Measurements from ENCODE around the gene ZNF681. TPM values are rescaled to one million over a fixed set of nuclear protein-coding genes. Genes with fewer than 3 reads are reported as not detected.
"Not testable (repeated sequence)": the region's sequence is repeated elsewhere in the genome, so short reads cannot be mapped to it uniquely, and the experiment has no call there.

Gene ZNF681
- total RNA-seq, 1 donor from 2014 or later = 8.1 TPM

GRCh38 chr19:23784274-23784673 is 25.6 kb upstream of the ZNF681 start:
- no peak overlapping the region for H3K4me3 Mint-ChIP-seq (ENCODE audit: unreplicated experiment)
- DNase-seq = no peak
- H3K9me3 Mint-ChIP-seq (ENCODE audit: unreplicated experiment) = no peaks in the 10 kb centered on the region
- no peak overlapping the region for H3K27ac Mint-ChIP-seq (ENCODE audit: unreplicated experiment)
- no peaks in the 10 kb centered on the region for H3K4me1 Mint-ChIP-seq (ENCODE audit: low read depth, unreplicated experiment)
- no peak for TF ChIP-seq CTCF (IDR thresholded peaks at IDR 0.05; ENCODE audit: partially characterized antibody, unreplicated experiment)
- H3K27me3 Mint-ChIP-seq (ENCODE audit: unreplicated experiment) = no peaks in the 10 kb centered on the region
- H3K36me3 Mint-ChIP-seq (ENCODE audit: unreplicated experiment) = peaks cover 25% of the 10 kb centered on the region

GRCh38 chr19:23783636-23784035 is 24.9 kb upstream of the ZNF681 start:
- H3K27ac Mint-ChIP-seq (ENCODE audit: unreplicated experiment) = no peak overlapping the region
- H3K36me3 Mint-ChIP-seq (ENCODE audit: unreplicated experiment) = peaks cover 25% of the 10 kb centered on the region
- H3K4me1 Mint-ChIP-seq (ENCODE audit: low read depth, unreplicated experiment) = no peaks in the 10 kb centered on the region

GRCh38 chr19:23779645-23780044 is 21.0 kb upstream of the ZNF681 start:
- no peak overlapping the region for H3K27ac Mint-ChIP-seq (ENCODE audit: unreplicated experiment)
- DNase-seq = no peak
- peaks cover 2% of the 10 kb centered on the region for H3K9me3 Mint-ChIP-seq (ENCODE audit: unreplicated experiment)
- peaks cover 3% of the 10 kb centered on the region for H3K27me3 Mint-ChIP-seq (ENCODE audit: unreplicated experiment)
- no peak overlapping the region for H3K4me3 Mint-ChIP-seq (ENCODE audit: unreplicated experiment)
- TF ChIP-seq CTCF (IDR thresholded peaks at IDR 0.05; ENCODE audit: partially characterized antibody, unreplicated experiment) = no peak
- peaks cover 25% of the 10 kb centered on the region for H3K36me3 Mint-ChIP-seq (ENCODE audit: unreplicated experiment)
- no peaks in the 10 kb centered on the region for H3K4me1 Mint-ChIP-seq (ENCODE audit: low read depth, unreplicated experiment)

More at GRCh38 chr19:23783636-23784035, 24.9 kb upstream of the ZNF681 start:
- no peak for DNase-seq
- no peak overlapping the region for H3K4me3 Mint-ChIP-seq (ENCODE audit: unreplicated experiment)
- TF ChIP-seq CTCF (IDR thresholded peaks at IDR 0.05; ENCODE audit: partially characterized antibody, unreplicated experiment) = no peak
- H3K9me3 Mint-ChIP-seq (ENCODE audit: unreplicated experiment) = no peaks in the 10 kb centered on the region
- no peaks in the 10 kb centered on the region for H3K27me3 Mint-ChIP-seq (ENCODE audit: unreplicated experiment)

GRCh38 chr19:23778566-23778965 is 19.9 kb upstream of the ZNF681 start:
- H3K27me3 Mint-ChIP-seq (ENCODE audit: unreplicated experiment) = peaks cover 3% of the 10 kb centered on the region
- H3K4me1 Mint-ChIP-seq (ENCODE audit: low read depth, unreplicated experiment) = peaks cover 3% of the 10 kb centered on the region
- peaks cover 21% of the 10 kb centered on the region for H3K36me3 Mint-ChIP-seq (ENCODE audit: unreplicated experiment)
- DNase-seq = no peak
- no peak overlapping the region for H3K4me3 Mint-ChIP-seq (ENCODE audit: unreplicated experiment)
- no peak for TF ChIP-seq CTCF (IDR thresholded peaks at IDR 0.05; ENCODE audit: partially characterized antibody, unreplicated experiment)
- peaks cover 2% of the 10 kb centered on the region for H3K9me3 Mint-ChIP-seq (ENCODE audit: unreplicated experiment)
- no peak overlapping the region for H3K27ac Mint-ChIP-seq (ENCODE audit: unreplicated experiment)

- not testable (repeated sequence) for H3K4me1 Mint-ChIP-seq (ENCODE audit: low read depth, unreplicated experiment); DNase-seq; H3K27me3 Mint-ChIP-seq (ENCODE audit: unreplicated experiment); H3K9me3 Mint-ChIP-seq (ENCODE audit: unreplicated experiment); H3K4me3 Mint-ChIP-seq (ENCODE audit: unreplicated experiment); H3K27ac Mint-ChIP-seq (ENCODE audit: unreplicated experiment)
- peaks cover 16% of the 10 kb centered on the region for H3K36me3 Mint-ChIP-seq (ENCODE audit: unreplicated experiment)
Measured at GRCh38 chr19:23778036-23778435, 19.3 kb upstream of the ZNF681 start.

- no peak overlapping the region for H3K4me3 Mint-ChIP-seq (ENCODE audit: unreplicated experiment)
- no peak for DNase-seq
- TF ChIP-seq CTCF (IDR thresholded peaks at IDR 0.05; ENCODE audit: partially characterized antibody, unreplicated experiment) = no peak
- peaks cover 10% of the 10 kb centered on the region for H3K36me3 Mint-ChIP-seq (ENCODE audit: unreplicated experiment)
- H3K27me3 Mint-ChIP-seq (ENCODE audit: unreplicated experiment) = peaks cover 3% of the 10 kb centered on the region
- H3K9me3 Mint-ChIP-seq (ENCODE audit: unreplicated experiment) = peaks cover 2% of the 10 kb centered on the region
- H3K4me1 Mint-ChIP-seq (ENCODE audit: low read depth, unreplicated experiment) = peaks cover 3% of the 10 kb centered on the region
- H3K27ac Mint-ChIP-seq (ENCODE audit: unreplicated experiment) = no peak overlapping the region
Measured at GRCh38 chr19:23777216-23777615, 18.5 kb upstream of the ZNF681 start.

Data from glutamatergic neuron (in vitro differentiated cells).